ENCODE data around the gene ZSWIM8.

The ZSWIM8 gene

GRCh38 chr10:73837072-73837471 lies 51.7 kb downstream of the ZSWIM8 start:
- no peak for TF ChIP-seq CTCF (IDR thresholded peaks at IDR 0.05; ENCODE audit: extremely low read depth, missing control alignments)
- DNase-seq (ENCODE audit: low spot score): no peak

- TF ChIP-seq CTCF (IDR thresholded peaks at IDR 0.05; ENCODE audit: extremely low read depth, missing control alignments): no peak
- DNase-seq (ENCODE audit: low spot score): no peak
These were observed 52.7 kb downstream of the ZSWIM8 start for GRCh38 chr10:73838008-73838567.

- no peak for TF ChIP-seq CTCF (IDR thresholded peaks at IDR 0.05; ENCODE audit: extremely low read depth, missing control alignments)
- no peak for DNase-seq (ENCODE audit: low spot score)
These were observed 53.4 kb downstream of the ZSWIM8 start for GRCh38 chr10:73838827-73839226.

GRCh38 chr10:73839276-73839966 lies 54.0 kb downstream of the ZSWIM8 start:
- no peak for DNase-seq (ENCODE audit: low spot score)
- TF ChIP-seq CTCF (IDR thresholded peaks at IDR 0.05; ENCODE audit: extremely low read depth, missing control alignments): no peak

- no peak for DNase-seq (ENCODE audit: low spot score)
- TF ChIP-seq CTCF (IDR thresholded peaks at IDR 0.05; ENCODE audit: extremely low read depth, missing control alignments): no peak
These were observed 54.6 kb downstream of the ZSWIM8 start for GRCh38 chr10:73840056-73840402.

- TF ChIP-seq CTCF (IDR thresholded peaks at IDR 0.05; ENCODE audit: extremely low read depth, missing control alignments): no peak
- no peak for DNase-seq (ENCODE audit: low spot score)
These were observed 55.1 kb downstream of the ZSWIM8 start for GRCh38 chr10:73840403-73841060.

- no peak for DNase-seq (ENCODE audit: low spot score)
- TF ChIP-seq CTCF (IDR thresholded peaks at IDR 0.05; ENCODE audit: extremely low read depth, missing control alignments): no peak
These were observed 55.6 kb downstream of the ZSWIM8 start for GRCh38 chr10:73841061-73841421.
